Measurements from ENCODE around the gene MYNN.
"Not testable (repeated sequence)": the region's sequence is repeated elsewhere in the genome, so short reads cannot be mapped to it uniquely, and the experiment has no call there.

The MYNN gene

DNA sequence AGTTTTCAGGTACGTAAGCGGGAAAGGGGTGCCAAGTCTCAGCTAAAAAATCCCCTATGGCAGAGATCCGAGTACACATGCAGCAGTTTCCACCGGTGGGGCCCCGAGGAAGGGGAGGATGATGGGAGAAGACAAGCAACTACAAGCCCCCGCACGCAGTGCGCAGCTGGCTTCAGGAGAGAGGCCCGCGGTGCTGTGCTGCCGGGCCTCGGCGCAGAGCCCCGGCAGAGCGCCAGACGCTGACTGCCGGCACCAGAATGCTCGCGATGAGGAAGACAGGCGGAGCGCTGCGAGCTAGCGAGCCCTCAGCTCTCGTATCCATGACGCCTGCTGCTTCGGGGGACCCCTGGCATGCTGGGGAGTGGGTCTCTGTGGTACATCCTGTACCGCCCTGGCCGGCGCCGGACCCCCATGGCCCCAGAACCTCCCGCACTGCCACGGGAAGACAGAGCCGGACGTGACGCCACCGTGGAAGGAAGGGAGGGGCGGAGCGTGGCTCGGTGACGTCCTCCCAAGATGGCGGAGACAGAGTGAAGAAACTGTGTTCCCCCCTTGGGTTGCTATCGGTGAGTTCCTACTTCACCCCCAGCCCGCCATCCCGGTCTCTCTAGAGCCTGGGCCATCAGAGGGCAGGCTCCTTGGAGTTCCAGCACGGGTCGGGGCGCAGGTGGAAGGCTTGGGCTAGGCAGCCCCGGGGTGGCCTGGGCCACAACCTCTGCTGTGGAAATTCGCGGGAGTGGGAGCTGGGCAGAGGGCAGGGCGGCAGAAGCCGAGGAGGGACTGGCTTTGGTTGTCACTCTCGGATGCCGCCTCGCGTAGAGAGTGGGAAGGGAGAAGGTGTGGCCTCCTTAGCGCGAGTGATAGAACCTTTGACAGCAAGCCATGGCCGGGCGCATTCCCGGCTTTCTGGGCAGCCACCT lies at the start of gene MYNN:
Gene MYNN (plus strand): TSS at position 500 of the 920 bp plus-strand sequence. CDS start 900 bp downstream, outside the sequence.
- DNase-seq (ENCODE audit: low spot score) = peak; percentile 88

DNA sequence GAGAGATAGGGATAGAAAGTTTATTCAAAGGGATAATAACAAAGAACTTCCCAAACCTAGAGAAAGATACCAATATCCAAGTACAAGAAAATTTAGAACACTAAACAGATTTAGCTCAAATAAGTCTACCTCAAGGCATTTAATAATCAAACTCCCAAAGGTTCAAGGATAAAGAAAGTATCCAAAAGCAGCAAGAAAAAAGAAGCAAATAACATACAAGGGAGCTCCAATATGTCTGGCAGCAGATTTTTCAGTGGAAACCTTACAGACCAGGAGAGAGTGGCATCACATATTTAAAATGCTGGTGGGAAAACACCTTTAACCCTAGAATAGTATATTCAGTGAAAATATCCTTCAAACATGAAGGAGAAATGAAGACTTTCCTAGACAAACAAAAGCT lies 41.3 kb upstream of the MYNN start:
- not testable (repeated sequence) for DNase-seq (ENCODE audit: low spot score)

DNA sequence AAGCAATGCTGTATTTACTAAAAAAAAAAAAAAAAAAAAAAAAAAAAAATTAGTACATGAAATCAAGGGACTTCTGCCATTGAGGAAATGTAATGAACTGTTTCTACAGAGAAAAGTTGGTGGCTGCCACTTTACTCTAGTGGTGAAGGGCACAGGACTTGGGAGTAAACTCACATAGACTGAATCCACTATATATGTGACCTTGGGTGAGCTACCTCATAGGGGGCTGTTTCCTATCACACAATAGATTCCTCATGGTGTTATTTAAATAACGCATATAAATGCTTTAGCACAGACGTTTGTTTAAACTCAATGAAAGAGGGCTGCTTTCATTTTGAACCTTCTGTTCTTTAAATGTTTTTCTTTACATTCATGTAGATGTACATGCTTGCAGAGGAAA lies 34.1 kb upstream of the MYNN start:
- DNase-seq (ENCODE audit: low spot score) = no peak

DNA sequence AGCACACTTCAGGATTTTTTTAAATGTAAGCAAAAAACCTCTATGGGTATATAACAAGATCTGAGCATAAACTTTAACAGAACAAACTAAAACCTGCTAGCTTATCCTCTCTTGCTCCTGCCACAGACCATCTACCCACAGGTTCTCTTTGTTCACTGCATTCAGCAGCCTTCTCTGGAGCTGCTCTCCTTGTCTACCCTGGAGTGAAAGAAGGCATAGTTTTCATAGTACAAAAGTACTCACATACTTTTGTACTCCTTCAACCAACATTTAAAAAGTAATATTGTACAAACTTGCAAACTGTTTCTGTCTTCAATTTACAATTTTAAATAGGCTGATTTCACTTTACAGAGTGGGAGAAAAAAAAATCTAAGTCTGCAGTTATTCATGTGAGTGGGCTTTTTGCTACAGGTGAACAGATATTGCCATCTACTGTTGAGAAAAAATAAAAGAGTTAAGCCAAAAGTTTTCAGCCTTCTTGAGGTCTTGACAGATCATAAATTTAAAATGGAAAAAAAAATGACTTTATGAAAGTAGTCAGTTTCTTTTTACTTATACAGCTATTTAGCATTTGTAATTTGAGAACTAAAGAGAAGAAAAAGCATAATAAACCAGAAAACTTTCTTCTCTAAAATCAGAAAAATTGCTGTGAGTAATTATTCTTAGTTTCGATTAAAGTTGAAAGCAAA lies 28.7 kb upstream of the MYNN start:
- DNase-seq (ENCODE audit: low spot score) = no peak

DNA sequence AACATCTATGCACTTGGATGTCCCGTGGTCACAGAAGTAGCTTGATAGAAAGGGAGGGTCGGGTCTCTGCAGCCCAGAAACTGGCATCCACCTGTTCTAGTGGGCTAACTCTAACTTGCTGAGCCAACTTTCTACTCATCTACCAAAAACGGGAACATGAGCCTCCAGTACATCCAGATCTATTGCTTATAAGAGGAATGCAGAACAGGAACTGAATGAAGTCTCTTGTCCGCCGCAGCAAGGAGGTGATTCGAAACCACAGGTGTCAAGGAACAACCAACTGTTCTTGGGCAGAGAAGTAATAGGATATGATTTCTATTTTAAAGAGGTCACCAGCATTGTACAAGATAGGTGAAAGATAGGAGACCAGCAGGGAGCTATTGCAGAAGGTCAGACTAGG lies 26.3 kb upstream of the MYNN start:
- DNase-seq (ENCODE audit: low spot score) = no peak

DNA sequence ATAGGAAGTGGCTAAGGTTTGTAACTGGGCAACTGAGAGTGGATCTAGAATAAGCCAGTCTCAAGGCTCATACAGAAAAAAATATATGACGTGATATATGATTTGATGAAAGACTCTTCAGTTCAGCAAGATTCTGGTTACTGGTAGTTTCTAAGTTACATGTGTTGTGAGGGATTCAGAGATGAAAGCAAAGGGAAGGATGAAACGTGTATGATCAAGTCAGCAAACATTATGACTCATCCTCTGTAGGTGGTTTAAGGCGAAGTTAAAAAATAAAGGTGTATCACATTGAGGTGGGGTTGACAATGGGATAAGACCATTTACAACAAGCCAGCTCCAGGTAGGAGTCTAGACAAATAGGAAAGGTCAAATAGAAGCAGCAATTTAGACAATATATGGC lies 24.5 kb upstream of the MYNN start:
- no peak for DNase-seq (ENCODE audit: low spot score)

DNA sequence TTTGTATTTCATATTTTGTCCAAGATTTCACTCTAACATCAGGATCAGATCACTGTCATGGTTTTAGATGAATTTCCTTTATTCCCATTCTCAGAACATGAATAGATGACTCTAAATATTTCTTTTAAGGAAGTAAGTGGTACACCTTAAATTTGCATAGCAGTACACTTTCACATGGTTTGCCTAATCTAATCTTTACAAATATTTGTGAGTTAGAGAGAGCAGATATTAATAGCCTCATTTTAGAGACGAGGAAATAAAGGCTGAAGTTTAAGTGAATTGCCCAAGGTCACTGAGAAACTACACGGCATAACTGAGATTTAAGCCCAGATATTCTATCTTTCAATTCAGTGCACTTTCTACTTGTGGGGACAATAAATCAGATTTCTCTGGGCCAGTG lies 22.5 kb upstream of the MYNN start:
- DNase-seq (ENCODE audit: low spot score) = no peak

DNA sequence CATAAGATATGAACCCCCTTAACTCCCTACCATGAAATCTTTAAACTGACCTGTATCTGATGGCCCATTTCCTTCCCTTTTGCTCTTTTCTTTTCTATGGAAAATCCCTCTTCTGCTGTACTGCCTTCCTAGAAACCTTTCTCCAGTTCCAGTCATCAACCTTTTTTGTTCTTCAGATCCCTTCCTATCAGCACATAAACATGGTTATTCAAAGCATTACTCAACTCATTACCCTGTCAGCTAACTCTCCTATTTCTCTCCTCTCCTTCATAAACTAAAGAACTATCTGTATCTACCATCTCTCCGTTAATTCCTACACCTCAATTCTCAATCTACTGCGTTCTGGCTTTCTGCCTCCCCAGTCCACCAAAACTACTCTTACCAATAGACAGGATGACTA lies 21.3 kb upstream of the MYNN start:
- no peak for DNase-seq (ENCODE audit: low spot score)

DNA sequence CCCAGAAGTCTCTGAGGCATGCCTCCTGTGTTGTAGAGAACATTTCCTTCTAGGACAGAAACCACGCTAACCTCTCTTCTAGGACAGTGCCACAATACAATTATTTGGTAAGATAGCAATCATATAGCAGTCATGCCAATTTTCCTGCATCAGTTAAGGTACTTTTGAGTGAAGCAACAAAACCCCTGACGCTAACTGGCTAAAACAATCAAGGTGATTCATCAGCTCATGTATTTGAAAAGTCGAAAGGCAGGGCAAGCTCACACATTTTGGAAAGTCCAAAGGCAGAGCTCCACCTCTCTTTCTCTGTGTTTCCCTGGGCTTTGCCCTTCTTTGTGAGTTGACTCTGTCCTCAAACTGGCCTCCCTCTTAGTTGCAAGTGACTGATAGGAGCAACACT lies 18.5 kb upstream of the MYNN start:
- DNase-seq (ENCODE audit: low spot score) = no peak

DNA sequence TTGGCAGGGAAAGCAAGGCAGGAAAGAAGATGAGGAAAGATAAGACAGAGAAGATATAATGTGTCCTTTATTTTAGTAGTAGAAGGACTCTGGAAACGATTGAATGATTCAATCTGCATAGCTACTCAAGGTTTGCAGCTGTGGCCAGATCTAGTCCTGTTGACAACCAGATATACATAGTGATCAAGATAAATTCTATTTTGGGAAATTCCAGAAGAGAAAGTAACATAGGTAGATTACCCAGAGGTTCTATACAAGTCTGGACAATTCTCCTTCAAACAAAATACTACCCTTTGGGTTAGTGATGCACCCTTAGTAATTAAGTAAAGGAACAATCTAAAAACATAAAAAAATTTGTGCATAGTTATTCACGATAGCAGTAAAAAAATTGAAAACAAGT lies 17.7 kb upstream of the MYNN start:
- no peak for DNase-seq (ENCODE audit: low spot score)

DNA sequence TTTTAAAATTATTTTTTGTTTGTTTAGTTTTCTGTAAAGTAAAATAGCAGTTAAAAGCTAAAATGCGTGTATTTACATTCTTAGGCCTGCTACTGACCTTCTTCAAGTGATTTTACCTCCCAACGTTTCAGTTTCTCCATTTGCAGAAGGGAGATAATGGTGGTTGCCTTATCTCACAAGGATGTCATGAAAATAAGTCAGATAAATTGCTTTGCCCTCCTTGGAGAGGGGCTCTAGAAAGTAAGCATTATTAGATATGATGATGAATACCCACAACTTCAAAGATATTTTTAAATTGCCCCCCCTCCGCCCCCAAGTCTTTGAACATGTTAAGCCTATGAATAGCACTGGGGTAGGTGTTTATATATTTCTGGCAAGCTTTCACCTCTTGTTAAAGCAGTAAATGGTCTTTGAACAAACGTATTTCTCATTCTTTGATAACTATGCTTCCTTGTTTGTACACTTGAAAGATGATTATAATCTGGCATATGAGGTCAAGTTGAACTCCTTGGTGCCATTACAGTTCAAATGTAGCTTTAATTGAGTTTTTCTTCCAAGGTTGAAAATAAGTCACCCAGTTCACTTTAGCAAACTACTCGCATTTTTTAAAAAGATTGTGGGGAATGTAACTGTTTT lies 14.7 kb upstream of the MYNN start:
- DNase-seq (ENCODE audit: low spot score) = no peak

DNA sequence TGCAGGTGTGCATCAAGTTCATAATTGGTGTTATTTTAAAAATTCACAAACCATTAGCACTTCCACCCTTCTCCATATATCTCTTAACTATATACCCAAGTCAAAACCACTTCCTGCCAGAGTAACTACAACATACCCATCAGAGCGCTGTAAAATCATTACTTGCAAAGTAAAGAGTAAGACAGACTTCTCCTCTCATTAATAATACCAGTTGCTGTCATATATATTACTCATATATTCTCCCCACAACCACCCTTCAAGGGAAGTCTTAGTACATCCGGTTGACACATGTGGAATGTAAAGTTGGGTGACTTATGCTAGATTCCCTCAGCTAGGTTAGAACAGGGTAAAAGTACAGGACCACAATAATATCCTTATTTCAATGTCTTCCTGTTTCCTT lies 13.9 kb upstream of the MYNN start:
- peak; percentile 46 for DNase-seq (ENCODE audit: low spot score)

DNA sequence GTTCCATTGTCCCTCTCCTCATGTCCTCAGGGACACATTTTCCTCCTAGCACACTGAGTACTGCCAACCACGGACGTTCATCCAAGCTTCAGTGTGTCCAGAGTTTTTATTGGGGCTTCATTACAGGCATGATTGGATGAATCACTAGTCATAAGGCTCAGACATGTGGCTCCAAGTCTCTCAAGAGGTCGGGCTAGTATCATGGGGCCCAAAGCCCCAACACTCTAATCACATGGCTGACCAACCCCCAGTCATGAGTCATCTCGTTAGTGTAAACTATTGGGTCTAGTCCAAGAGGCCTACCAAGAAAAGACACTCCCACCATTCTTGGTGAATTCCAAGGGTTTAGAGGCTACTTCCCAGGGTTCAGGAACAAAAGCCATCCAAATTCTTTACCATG lies 12.7 kb upstream of the MYNN start:
- no peak for DNase-seq (ENCODE audit: low spot score)

DNA sequence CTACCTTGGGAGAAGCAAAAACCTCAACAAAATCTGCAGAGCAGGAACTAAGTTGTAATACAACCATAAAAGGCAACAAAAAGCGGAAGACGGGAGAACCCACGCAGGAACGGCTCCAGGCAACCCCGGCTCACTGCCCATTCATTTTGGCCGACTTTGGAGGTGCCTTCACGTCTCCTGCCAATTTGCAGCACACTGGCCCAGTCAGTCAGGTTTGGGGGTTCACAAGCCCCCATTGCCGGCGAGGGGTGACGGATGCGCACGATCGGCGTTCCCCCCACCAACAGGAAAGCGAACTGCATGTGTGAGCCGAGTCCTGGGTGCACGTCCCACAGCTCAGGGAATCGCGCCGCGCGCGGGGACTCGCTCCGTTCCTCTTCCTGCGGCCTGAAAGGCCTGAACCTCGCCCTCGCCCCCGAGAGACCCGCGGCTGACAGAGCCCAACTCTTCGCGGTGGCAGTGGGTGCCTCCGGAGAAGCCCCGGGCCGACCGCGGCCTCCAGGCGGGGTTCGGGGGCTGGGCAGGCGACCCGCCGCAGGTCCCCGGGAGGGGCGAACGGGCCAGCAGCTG lies 8.8 kb upstream of the MYNN start:
- peak; percentile 59 for DNase-seq (ENCODE audit: low spot score)

DNA sequence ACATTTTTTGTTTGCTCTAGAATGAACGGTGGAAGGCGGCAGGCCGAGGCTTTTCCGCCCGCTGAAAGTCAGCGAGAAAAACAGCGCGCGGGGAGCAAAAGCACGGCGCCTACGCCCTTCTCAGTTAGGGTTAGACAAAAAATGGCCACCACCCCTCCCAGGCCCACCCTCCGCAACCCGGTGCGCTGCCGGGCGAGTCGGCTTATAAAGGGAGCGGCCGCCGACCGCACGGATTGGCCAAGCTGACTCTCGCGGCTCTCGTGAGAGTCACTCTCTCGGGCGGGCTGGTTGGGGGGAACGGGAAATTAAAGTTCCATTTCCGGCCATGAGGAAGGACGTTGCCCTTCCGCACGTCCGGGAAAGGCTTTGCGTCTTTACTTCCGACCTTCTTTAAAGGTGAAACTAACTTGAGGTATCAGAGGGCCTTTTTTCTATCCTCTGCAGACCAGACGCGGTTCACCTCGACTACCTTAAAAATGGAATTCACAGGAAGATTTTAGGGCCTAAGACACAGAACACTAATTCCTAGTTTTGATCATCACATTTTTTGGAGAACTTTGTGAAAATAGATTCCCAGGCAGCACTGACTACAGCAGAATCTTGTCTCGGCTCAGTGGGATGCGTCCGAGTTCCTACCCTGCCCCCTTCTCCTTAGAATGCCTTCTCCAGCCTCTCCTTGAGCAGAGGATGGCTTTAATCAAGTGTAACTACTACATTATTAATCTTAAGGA lies 8.1 kb upstream of the MYNN start, which contains the start of gene TERC:
Gene TERC (minus strand): TSS at position 179 of the 731 bp plus-strand sequence.
- DNase-seq (ENCODE audit: low spot score) = peak; percentile 95

DNA sequence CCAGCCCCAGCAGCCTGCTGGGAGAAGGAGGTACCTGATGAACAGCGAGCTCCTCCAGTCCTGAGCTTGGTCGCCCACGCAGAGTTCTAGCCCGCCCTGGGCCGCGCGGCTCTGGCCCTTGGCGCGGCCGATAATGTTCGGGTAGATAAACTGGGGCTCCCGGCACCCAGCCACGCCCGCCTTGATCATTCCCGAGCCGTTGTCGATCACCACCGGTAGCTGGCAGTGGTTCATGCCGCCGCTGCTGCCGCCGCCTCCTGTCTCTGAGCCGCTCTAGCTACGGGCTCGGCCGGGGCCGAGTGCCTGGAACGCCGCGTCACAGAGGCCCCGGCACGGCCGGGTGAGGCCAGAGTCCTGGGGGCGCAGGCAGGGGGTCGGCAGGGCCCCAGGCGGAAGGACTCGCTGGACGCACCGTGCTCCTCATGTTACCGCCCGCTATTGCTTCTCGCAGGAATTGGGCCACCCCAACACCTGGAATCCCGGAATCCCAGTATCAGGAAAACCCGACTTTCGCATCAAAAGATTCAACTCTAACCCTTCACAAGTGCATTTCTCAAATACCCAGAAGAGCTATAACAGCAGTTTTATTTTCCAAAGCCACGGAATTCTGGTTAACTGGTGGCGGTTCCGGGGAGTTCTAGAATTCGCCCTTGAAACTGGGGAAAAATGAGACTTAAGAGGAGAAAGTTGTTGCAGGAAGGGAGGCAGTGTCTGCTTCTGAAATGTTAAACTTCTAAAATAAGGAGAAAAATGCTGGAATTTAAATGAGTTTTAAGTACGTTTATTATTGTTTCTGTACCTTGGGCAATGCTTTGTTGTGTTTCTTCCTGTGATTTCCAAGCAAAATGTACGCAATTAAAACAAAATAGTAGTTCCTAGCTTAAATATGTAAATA lies 3.7 kb upstream of the MYNN start, which contains the start of gene ACTRT3:
Gene ACTRT3 (minus strand): TSS at position 275 of the 895 bp plus-strand sequence. CDS start 41 bp downstream, at position 234.
- peak; percentile 52 for DNase-seq (ENCODE audit: low spot score)

DNA sequence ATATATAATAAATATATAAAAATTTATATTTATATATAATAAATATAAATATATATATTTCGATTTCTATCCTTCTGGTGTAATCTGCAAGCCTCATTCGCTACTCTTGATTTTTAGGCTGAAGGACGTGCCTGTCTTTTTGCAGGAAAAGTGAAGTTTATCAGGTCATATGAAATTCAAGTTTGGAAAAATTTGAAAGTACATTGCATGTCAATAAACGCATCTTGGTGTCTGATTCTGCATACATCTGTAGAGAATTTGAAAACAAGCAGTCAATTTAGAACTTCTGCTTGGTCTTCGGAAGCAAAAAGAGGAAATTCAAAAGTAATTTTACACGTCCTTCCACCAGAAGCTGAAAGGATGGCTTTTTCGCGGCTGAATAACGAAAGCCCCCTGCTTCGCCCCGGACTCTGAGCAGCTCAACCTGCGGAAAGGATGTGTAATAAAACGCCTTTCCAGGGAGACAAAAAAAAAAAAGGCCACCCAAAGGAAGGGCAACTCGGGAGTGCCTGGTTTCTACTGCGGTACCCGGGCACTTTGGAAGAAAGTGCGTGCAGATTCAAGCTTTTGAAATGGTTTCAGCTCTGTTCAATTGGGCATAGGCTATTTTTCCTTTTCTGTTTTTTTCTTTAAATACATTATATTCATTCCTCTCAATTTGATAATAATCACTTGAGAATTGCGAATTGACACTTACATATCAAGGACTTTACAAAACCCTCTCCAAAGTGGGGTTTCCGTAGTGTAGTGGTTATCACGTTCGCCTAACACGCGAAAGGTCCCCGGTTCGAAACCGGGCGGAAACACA lies 1.5 kb upstream of the MYNN start:
- peak; percentile 77 for DNase-seq (ENCODE audit: low spot score)

DNA sequence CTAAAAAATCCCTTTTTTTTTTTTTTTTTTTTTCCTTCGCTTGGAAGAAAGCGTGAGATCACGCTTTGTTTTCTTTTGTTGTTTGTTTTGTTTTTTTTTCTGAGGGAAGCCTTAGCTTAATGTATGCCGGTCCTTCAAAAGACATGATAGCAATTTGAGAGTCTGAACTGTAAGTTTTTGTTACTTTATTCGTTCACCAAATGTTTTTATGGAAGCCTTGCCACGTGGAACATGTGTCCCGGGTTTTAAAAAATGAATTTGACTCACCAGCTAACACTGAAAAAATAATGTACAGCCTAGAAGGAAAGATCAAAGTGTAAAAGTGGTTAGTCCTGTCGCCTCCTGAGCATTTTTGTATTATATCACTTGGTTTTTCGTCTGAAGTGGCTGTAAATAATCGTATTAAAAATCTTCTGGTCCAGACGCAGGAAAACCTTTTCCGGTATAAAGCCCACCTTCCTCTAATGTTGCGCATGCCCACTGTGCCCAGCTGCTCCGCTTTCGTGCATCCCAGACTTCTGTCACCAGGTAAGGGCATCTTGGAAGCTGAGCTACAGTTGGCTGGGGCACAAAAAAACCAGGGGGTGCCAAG lies 795 bp upstream of the MYNN start:
- DNase-seq (ENCODE audit: low spot score) = peak; percentile 54

DNA sequence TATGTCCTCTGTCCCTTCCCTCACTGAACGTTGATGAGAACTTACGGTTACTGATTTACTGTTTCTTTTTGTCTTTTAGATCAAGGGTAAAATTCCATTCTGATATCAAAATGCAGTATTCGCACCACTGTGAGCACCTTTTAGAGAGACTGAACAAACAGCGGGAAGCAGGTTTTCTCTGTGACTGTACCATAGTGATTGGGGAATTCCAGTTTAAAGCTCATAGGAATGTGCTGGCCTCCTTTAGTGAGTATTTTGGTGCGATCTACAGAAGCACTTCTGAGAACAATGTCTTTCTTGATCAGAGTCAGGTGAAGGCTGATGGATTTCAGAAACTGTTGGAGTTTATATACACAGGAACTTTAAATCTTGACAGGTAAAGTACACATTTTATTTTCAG lies 990 bp downstream of the MYNN start:
- DNase-seq (ENCODE audit: low spot score) = no peak
